Stomach (tissue), 4 donors: ENCODE data around the gene NLRC5.

Source experiments
- EP300 ChIP-seq: sonication (generic); formaldehyde crosslinking; IDR thresholded peaks from one replicate; pipeline ENCODE4 v1.6.1; 2017; ENCODE audit warnings: antibody characterized with exemption
- POLR2A ChIP-seq, 4 donors: fragments of 450-650 bp; IDR thresholded peaks; one replicate each; pipeline ENCODE4 v1.6.1; 2016; ENCODE audit warnings: antibody characterized with exemption in 4 of 4, control low read depth in 2 of 4, mild to moderate bottlenecking in 1 of 4, moderate library complexity in 1 of 4
- POLR2AphosphoS5 ChIP-seq, 3 donors: sonication (generic); formaldehyde crosslinking; IDR thresholded peaks; one replicate each; pipeline ENCODE4 v1.6.1; 2016; ENCODE audit warnings: antibody characterized with exemption in 3 of 3
- TF ChIP-seq, protein P1 (sequence below), 7 experiments: fragments of 450-650 bp in 4 of 7; fragments of 200-600 bp in 3 of 7; sonication (generic) in 3 of 7; IDR thresholded peaks; one replicate each; pipeline ENCODE4 v1.5.1; 2016 to 2019; ENCODE audit warnings: antibody characterized with exemption in 7 of 7, control low read depth in 2 of 7, mild to moderate bottlenecking in 1 of 7

DNA sequence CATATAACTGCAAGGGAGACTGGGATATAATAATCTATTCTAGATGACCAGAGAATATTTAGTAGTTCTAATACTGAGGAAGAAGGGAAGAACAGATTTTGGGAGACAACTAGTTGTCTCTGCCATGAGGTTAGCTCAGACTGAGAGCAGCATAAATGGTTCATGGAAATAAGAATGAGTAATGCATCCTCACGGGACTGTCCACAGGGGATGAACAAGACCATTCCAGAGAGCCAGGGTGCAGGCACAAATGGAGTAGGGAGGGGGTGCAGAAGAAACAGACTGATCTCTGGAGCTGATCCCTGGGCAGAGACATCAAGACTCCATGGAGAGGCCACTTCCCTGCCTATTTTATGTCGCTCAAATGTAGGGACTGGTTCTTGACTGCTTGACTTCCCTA, 30.4 kb downstream of the NLRC5 start:
- TF ChIP-seq POLR2A (IDR thresholded peaks at IDR 0.05) (no peak), EP300 (no peak), POLR2AphosphoS5 (IDR thresholded peaks at IDR 0.05) (no peak)
- TF ChIP-seq, protein P1, sequence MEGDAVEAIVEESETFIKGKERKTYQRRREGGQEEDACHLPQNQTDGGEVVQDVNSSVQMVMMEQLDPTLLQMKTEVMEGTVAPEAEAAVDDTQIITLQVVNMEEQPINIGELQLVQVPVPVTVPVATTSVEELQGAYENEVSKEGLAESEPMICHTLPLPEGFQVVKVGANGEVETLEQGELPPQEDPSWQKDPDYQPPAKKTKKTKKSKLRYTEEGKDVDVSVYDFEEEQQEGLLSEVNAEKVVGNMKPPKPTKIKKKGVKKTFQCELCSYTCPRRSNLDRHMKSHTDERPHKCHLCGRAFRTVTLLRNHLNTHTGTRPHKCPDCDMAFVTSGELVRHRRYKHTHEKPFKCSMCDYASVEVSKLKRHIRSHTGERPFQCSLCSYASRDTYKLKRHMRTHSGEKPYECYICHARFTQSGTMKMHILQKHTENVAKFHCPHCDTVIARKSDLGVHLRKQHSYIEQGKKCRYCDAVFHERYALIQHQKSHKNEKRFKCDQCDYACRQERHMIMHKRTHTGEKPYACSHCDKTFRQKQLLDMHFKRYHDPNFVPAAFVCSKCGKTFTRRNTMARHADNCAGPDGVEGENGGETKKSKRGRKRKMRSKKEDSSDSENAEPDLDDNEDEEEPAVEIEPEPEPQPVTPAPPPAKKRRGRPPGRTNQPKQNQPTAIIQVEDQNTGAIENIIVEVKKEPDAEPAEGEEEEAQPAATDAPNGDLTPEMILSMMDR (IDR thresholded peaks at IDR 0.05) = no peak
